Measurements from ENCODE around the gene CCDC50.

Gene CCDC50

DNA sequence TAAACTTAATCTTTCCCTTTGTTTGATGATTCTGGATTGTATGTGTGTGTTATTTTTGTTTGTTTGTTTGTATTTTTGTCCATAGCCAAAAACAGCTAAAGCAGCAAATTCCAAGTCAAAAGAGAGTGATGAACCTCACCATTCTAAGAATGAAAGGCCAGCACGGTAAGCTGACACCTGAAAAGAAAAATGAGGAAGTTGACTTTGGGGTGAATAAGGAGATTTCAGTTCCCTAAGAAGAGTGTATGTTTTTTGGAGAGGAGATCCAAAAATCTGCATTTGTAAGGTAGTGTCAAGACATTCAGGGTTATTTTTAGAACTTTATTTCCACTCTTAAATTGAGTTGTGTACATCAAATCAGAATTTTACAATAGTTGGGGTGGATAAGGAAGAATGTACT is 53.5 kb downstream of the CCDC50 start:
- no peak for DNase-seq

- DNase-seq = no peak
Observed at GRCh38 chr3:191383124-191383523, 53.9 kb downstream of the CCDC50 start.

DNA sequence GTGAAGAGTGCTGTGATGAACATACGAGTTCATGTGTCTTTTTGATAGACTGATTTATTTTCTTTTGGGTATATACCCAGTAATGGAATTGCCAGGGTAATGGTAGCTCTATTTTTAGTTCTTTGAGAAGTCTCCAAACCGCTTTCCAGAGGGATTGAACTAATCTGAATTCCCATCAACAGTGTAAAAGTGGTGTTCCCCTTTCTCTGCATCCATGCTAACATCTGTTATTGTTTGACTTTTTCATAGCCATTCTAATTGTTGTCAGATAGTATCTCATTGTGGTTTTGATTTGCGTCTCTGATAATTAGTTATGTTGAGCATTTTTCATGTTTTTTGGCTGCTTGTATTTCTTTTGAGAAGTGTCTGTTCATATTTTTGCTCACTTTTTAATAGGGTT is 55.9 kb downstream of the CCDC50 start:
- no peak for DNase-seq

DNA sequence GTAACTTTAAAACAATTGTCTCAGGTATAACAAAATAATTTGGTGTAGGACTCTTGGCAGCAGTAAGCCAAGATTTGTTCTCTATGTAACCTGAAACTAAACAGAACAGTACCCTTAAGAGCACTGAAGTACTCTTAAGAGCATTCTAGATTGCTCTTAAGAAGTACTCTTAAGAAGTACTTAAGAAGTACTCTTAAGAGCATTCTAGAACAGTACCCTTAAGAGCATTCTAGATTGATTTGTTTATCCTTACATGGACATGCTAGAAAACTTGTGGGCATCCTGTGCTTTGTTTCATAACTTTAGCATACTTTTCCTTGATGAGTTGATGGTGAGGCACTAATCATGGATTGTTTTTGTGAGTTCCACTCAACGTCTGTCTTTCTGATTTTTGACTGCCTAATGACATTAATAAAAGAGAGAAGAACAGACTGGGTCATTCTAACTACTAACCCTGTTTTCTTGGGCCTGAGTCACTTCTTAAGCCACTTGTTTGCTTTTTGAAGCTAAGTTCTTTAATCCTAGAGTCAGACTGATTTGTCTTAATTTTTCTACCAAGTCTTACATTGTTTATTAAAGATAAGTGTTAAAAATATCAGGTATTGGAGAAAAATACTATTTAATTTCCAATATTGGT is 58.4 kb downstream of the CCDC50 start:
- DNase-seq = no peak

DNA sequence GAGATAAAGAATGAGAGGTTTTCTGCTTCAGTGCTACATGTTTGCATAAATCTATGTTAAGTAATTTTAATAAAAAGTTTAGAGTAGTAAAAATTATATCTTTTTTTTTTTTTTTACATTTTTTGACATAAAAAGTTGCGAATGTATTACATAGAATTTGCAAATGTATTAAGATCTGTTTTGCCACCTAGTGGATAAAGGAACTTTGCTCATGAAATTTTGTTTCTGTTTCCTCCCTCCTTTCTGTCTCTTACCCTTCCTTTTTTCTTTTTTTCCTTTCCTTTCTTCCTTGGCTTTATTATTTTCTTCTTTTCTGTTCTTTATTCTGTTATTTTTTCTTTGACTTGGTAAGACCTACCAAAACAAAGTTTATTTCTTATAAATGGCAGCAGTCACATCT is 59.6 kb downstream of the CCDC50 start:
- DNase-seq = no peak

GRCh38 chr3:191390580-191390979 is 61.4 kb downstream of the CCDC50 start:
- no peak for DNase-seq

DNA sequence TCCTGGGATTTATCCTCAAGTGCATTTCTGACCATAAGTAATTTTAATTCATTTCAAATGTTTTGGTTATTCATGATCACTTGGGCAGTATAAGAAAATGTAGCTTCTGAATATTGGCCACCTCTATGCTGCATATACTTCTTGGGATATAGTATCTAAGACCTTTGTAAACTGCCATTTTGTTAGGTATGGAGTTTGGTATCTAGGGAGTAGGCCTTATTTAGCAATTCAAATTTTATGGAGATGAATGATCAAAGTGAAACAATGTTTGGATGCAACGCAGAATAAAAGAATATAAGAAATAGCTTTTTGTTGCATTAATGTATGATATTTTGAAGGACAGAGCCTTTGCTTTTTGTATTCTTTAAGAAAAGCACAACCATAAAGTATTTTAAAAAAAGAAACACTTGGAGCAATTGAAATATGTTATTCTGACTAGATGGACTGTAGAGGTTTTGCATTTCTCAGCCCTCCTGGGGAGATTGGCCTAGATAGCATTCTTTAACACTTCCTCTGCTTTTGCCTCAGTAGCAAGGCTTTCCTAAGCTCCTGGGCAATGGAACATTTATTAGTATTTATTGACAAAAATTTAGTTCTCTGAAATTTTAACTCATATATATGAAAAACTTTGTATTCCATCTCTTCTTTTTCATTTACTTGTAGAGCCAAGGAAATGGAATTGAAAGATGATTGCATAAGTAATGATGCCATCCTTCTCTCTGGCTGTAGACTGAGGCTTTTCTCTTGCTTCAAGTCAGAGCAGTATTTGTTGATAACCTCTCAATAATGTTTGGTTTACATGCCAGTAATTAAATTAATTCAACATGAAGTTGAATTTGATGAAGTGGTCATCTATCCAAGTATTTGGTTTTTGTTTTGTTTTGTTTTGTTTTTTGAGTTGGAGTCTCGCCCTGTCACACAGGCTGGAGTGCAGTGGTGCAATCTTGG is 62.9 kb downstream of the CCDC50 start:
- no peak for DNase-seq

- DNase-seq = no peak
Observed at GRCh38 chr3:191393146-191393545, 64.0 kb downstream of the CCDC50 start.

- no peak for DNase-seq
Observed at GRCh38 chr3:191397771-191398170, 68.6 kb downstream of the CCDC50 start.

DNA sequence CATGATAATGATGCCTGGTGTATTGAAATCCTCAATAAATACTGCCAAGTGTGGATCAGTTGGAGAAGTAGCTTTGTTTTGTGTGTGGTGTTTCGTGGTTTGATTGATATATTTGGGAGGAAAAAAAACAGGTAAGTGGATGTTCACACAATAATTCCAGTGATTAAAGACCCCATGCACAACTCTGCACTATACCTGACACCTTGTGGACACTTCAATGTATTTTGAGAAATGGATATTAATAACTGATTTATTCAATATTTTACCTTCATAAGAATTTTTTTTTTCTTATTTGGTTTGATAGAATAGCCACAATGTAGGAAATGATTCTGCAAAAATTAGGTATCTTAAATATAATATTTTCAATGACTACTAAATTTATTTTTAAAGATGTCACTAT is 69.4 kb downstream of the CCDC50 start:
- no peak for DNase-seq

DNA sequence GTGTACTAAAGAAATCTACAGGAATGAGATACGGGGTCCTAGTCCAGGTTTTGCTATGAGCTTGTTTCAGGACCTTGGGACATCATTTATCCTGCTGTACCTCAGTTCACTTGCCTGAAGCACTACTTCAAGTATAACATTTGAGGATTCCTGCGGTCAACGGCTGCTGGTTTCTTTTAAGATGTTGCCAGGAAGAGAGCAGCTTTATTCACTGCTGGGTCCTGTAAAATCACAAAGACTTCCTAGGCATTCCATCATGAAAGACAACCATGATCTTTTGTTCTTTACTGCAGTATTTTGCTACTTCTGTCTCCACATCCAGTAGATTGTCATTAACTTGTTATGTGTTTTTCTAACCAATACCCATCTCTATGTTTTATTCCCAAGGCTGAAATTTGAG is 70.7 kb downstream of the CCDC50 start:
- DNase-seq = no peak

DNA sequence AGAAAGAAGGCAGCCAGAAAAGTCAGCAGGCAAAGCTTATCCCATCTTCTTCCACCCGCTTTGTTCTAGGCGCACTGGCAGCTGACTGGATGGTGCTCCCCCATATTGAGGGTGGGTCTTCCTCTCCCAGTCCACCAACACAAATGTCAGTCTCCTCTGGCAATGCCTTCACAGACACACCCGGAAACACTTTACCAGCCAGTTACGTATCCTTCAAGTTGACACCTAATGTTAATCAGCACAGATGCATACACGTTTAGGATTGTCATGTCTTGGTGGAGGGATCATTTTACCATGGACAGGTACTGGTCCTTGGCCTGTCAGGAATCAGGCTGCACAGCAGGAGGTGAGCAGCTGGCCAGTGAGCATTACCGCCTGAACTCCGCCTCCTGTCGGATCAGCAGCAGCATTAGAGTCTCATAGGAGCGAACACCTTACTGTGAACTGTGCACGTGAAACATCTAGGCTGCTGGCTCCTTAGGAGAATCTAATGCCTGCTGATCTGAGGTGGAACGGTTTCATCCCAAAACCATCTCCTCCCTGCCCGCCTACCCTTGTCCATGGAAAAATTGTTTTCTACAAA is 72.7 kb downstream of the CCDC50 start:
- DNase-seq = no peak

GRCh38 chr3:191409791-191410359 is 80.7 kb downstream of the CCDC50 start:
- no peak for DNase-seq

DNA sequence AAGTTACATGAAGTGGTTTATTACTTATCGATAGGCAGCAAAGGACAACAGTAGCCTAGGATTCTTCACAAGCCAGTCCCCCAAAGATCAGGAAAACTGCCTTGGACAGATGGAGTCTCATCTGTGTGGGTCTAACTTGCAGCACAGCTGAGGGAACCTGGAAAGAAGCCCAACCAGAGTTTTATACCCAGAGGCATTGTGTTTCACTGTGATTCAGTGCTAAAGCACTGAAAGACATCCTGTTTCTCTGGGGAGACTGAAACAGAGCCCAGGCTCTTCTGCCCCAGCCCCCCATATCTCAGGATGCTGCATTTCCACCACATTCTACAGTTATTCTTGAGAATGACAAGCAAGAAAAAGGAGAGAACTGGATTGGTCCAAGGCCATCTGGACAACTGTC is 83.6 kb downstream of the CCDC50 start:
- no peak for DNase-seq

DNA sequence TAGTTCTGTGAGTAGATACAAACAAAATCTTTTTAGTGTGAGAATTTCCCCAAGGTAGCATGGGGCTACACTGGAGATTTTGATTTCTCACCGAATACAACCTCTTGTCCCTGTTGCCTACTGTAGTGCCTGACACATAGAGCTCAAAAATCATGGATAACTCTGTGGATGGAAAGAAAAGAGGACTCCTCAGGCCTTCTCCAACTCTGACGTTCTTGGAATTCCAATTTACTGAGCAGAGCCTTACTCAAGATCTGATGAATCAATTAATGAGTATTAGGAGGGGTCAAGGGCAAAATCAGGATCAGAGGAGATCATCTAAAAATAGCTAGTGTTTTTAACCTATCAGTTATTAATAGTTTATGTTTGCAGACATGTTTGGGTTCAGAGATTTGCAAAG is 85.1 kb downstream of the CCDC50 start:
- no peak for DNase-seq

GRCh38 chr3:191414732-191415131 is 85.5 kb downstream of the CCDC50 start:
- no peak for DNase-seq

DNA sequence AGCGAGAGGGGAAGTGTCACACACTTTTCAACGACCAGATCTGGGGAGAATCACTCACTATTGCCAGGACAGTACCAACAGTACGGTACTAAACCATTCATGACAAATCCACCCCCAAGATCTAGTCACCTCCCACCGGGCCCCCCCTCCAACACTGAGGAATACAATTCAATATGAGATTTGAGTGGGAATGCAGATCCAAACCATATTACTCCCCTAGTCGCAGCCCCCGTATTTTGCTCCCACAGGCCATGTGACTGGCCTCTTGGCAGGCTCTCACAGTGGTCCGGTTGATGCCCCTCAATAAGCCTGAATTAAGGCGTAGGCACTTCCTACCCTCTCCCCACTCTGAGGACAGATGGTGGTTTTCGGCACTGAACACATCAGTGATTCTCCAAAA is 86.4 kb downstream of the CCDC50 start:
- DNase-seq = no peak

DNA sequence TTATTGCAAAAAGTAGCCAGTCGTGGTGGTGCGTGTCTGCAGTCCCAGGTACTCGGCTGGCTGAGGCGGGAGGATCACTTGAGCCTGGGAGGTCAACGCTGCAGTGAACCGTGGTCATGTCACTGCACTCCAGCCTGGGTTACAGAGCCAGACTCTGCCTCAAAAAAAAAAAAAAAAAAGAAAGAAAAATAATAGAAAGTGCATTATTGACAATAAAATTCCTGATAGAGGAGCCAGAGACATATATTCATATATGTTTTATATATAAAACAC is 88.2 kb downstream of the CCDC50 start:
- no peak for DNase-seq

- no peak for DNase-seq
Observed at GRCh38 chr3:191420771-191421170, 91.6 kb downstream of the CCDC50 start.

DNA sequence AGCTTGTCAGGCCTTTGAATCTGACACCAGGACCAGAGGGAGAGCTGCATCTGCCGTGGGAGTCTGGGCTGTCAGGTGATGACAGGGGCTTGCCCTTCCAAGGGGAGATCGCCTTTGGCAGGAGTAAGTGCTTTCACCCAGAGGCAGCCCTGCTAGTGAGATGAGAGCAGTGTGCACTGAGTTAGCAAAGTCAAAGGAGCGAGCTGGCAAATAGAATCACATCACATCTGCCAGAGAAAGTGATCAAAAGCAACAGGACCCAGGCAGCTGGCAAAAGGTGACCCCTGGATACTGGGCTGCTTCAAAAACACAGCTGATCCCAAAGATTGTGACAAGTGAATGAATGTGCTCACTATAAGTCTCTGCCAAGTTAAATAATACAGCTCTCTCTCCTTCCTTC is 95.7 kb downstream of the CCDC50 start:
- no peak for DNase-seq

- DNase-seq = no peak
Observed at GRCh38 chr3:191425322-191425734, 96.1 kb downstream of the CCDC50 start.

DNA sequence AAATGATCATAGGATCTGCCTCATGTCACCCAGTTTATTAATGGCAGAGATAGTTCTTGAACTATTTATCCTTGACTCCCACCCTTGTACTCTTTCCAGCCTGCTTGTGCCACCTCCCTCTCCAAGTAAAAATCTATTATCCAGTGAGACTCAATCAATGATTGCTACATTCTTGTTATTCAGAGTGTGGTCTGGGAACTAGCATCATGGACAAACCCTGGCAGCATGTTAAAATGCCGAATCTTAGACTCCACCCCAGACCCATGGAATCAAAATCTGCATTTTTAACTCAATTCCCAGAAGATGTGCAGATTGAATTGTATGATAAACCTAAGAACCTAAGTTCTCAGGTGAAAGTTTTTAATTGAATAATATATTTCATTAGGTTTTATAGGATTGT is 97.1 kb downstream of the CCDC50 start:
- no peak for DNase-seq

DNA sequence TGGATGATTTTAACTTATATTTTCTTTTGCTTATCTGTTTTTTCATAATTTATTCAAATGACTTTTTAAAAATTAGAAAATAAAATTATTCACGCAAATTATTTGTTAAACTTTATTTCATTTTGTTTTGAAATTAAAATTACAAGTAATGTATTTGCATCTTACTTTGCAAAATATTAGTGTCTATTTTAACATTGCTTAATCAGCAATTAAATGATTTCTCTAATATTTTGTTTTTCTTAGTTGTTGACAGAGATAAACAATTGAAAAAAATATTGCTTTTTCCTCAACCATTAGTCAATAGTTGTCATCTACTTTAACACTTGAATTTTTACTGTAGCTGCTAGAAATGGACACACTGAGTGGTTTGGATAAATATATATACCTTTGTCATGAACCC is 99.0 kb downstream of the CCDC50 start:
- no peak for DNase-seq

DNA sequence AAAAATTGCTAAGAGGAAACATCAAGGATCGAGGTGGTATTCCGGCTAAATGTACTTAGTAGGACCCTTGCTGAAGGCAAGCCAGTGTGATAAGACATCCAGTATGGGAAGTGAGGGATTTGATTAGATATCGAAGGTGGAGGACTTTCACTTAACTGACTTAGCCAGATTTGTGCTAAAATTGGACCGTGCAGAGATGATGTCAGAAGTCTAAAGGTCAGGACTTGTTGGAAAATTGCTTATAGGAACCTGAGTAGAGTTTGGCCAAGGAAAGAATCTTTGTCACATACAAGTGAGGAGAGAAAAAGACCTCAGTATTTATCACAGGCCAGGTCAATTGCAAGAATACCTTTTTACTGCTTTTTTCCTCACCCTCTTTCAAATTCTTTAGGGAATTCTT is 100.9 kb downstream of the CCDC50 start:
- DNase-seq = no peak

Measured in stimulated activated CD4-positive, alpha-beta T cell treated with anti-CD3 and anti-CD28 coated beads, Interleukin-2, amount 100 ng/mL, for 48 hours (primary cell).